ENCODE measurements around the gene CGB1. TPM values are rescaled to one million over a fixed set of nuclear protein-coding genes. Genes with fewer than 3 reads are reported as not detected.

The CGB1 gene
- total RNA-seq, 1 donor from 2014 or later = not detected

DNA sequence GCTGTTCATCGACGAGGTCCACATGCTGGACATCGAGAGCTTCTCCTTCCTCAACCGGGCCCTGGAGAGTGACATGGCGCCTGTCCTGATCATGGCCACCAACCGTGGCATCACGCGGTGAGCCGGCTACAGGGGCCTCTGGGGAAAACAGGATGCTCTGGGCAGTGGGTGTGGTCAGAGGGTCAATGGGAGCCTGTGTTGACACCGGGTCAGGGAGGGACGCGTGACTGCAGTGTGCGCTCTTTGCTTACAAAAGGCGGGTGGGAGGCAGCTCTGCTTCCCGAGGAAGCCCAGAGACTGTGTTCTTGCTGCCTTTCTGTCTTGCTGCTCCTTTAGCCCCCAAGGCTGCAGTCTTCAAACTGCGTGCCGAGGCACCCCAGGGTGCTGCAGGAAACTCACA is 25.5 kb downstream of the CGB1 start:
- intact Hi-C loops (cut with DNase I) = no loop called here
- Histone ChIP-seq H3K4me3 (no peak overlapping the region), H3K36me3 (peaks cover 54% of the 10 kb centered on the region), H3K9me3 (no peaks in the 10 kb centered on the region), H3K27ac (no peak overlapping the region), H3K4me1 (no peaks in the 10 kb centered on the region), H3K27me3 (no peaks in the 10 kb centered on the region)
- TF ChIP-seq, protein P1, sequence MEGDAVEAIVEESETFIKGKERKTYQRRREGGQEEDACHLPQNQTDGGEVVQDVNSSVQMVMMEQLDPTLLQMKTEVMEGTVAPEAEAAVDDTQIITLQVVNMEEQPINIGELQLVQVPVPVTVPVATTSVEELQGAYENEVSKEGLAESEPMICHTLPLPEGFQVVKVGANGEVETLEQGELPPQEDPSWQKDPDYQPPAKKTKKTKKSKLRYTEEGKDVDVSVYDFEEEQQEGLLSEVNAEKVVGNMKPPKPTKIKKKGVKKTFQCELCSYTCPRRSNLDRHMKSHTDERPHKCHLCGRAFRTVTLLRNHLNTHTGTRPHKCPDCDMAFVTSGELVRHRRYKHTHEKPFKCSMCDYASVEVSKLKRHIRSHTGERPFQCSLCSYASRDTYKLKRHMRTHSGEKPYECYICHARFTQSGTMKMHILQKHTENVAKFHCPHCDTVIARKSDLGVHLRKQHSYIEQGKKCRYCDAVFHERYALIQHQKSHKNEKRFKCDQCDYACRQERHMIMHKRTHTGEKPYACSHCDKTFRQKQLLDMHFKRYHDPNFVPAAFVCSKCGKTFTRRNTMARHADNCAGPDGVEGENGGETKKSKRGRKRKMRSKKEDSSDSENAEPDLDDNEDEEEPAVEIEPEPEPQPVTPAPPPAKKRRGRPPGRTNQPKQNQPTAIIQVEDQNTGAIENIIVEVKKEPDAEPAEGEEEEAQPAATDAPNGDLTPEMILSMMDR (IDR thresholded peaks at IDR 0.05) = no peak
- ATAC-seq (no peak), DNase-seq (no peak)

DNA sequence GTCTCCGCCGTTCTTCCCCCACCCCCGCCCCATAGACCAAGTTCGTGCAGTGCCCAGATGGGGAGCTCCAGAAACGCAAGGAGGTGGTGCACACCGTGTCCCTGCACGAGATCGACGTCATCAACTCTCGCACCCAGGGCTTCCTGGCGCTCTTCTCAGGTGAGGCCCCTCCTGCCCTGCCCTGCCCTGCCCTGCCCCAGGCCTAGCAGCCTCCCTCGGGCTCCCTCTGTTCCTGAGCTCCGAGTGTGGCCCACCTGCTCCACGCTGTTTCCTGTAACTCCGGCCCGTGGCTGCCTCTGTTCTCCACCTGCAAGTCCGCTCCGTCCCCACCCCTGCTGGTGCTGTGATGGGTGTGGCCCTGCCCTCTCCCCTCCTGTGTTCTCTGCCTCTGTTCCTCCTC is 26.2 kb downstream of the CGB1 start:
- Histone ChIP-seq H3K4me1 (no peaks in the 10 kb centered on the region), H3K9me3 (no peaks in the 10 kb centered on the region), H3K36me3 (peaks cover 59% of the 10 kb centered on the region), H3K27me3 (no peaks in the 10 kb centered on the region), H3K27ac (no peak overlapping the region), H3K4me3 (no peak overlapping the region)
- ATAC-seq (no peak), DNase-seq (no peak)
- TF ChIP-seq, protein P1 (IDR thresholded peaks at IDR 0.05) = no peak
- intact Hi-C loops (cut with DNase I) = no loop called here

- no peak for DNase-seq
- no peaks in the 10 kb centered on the region for H3K27me3 ChIP-seq
- H3K9me3 ChIP-seq = no peaks in the 10 kb centered on the region
- intact Hi-C loops (cut with DNase I) = no loop called here
- H3K4me1 ChIP-seq = no peaks in the 10 kb centered on the region
- no peak overlapping the region for H3K27ac ChIP-seq
- H3K36me3 ChIP-seq = peaks cover 59% of the 10 kb centered on the region
- no peak for ATAC-seq
- no peak overlapping the region for H3K4me3 ChIP-seq
- TF ChIP-seq, protein P1 (IDR thresholded peaks at IDR 0.05) = no peak
Observed at GRCh38 chr19:49009828-49010227, 26.9 kb downstream of the CGB1 start.

GRCh38 chr19:49006905-49007304 is 29.8 kb downstream of the CGB1 start:
- Histone ChIP-seq H3K4me1 (no peaks in the 10 kb centered on the region), H3K36me3 (peaks cover 81% of the 10 kb centered on the region)

GRCh38 chr19:49004964-49005614 is 31.6 kb downstream of the CGB1 start:
- Histone ChIP-seq H3K27ac (no peak overlapping the region), H3K4me3 (no peak overlapping the region), H3K4me1 (no peaks in the 10 kb centered on the region), H3K9me3 (no peaks in the 10 kb centered on the region), H3K36me3 (peaks cover 66% of the 10 kb centered on the region), H3K27me3 (no peaks in the 10 kb centered on the region)
- intact Hi-C loops (cut with DNase I) = no loop called here
- no peak for ATAC-seq
- TF ChIP-seq, protein P1 (IDR thresholded peaks at IDR 0.05) = no peak
- DNase-seq = no peak

More at GRCh38 chr19:49006905-49007304, 29.8 kb downstream of the CGB1 start:
- Histone ChIP-seq H3K9me3 (no peaks in the 10 kb centered on the region), H3K27me3 (no peaks in the 10 kb centered on the region), H3K27ac (no peak overlapping the region), H3K4me3 (no peak overlapping the region)
- intact Hi-C loops (cut with DNase I) = no loop called here
- ATAC-seq (no peak), DNase-seq (no peak)
- TF ChIP-seq, protein P1 (IDR thresholded peaks at IDR 0.05) = no peak

DNA sequence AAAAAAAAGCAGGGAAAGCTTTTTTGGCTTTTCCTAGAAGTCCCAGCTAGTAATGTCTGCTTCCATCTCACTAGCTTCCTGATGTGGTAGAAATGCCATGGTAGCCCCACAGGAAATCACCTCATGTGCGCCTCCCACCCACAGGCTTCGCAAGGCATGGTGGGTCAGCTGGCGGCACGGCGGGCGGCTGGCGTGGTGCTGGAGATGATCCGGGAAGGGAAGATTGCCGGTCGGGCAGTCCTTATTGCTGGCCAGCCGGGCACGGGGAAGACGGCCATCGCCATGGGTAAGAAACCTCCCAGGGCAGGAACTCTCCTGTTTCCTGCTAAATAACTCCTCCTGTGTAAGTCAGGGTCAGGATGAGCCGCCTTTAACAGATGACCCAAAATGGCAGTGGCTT is 32.6 kb downstream of the CGB1 start:
- ATAC-seq = no peak
- intact Hi-C loops (cut with DNase I) = no loop called here
- DNase-seq = no peak
- Histone ChIP-seq H3K4me3 (no peak overlapping the region), H3K36me3 (peaks cover 57% of the 10 kb centered on the region), H3K9me3 (no peaks in the 10 kb centered on the region), H3K27me3 (no peaks in the 10 kb centered on the region), H3K4me1 (no peaks in the 10 kb centered on the region), H3K27ac (no peak overlapping the region)
- TF ChIP-seq, protein P1 (IDR thresholded peaks at IDR 0.05) = no peak

Measured in upper lobe of right lung (tissue), 1 donor.